Measurements from ENCODE around the gene CYBA. TPM values are rescaled to one million over a fixed set of nuclear protein-coding genes. Genes with fewer than 3 reads are reported as not detected.

Gene CYBA
- total and polyA plus RNA-seq, 2 of the 13 experiments (the other 11 are each of a cell fraction or from before 2014, with no cell fraction given), result 196 to 250 TPM

DNA sequence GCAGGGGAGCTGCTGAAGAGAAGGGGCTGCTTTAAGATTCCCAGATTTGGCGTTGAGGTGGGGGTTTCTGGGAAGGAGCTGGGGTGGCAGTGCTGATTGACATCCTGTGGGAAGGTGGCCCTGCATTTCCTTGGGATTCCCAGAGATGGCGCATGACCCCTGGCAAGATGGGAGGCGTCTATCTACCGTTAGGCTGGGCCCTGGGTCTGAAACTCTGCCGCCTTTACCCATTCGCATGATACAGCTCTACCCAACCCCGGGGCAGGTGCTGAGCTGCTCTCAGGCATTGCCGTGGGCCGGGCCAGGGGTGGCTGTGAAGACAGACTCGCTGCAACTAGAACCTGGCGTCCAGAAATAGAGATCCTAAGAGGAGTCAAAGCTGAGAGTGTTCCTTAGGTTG is 21.9 kb upstream of the CYBA start:
- peak; percentile 58 for FAIRE-seq

More for the DNA sequence above, 21.9 kb upstream of the CYBA start:
- Histone ChIP-seq H2AFZ (ENCODE audit: low read length) (no peak overlapping the region), H3K36me3 (replicated peaks in 1 of 2; ENCODE audit: control insufficient read depth in 1 of 2, insufficient read depth in 2 of 2, low read length in 2 of 2) (no peaks in the 10 kb centered on the region; a peak in 1 of 5 replicates), H3K27ac (ENCODE audit: extremely low read length, insufficient read depth, low read length) (no peak overlapping the region), H3K9me3 (ENCODE audit: low read length) (no peaks in the 10 kb centered on the region), H3K4me1 (ENCODE audit: insufficient read depth, low read length) (no peaks in the 10 kb centered on the region), H3K27me3 (ENCODE audit: control insufficient read depth in 1 of 2, insufficient read depth in 2 of 2, low read length in 2 of 2) (no peaks in the 10 kb centered on the region), H3K4me3 (replicated peaks in 1 of 3; ENCODE audit: insufficient read depth in 1 of 3, low read depth in 2 of 3, low read length in 3 of 3) (no peak overlapping the region), H3K9ac (ENCODE audit: insufficient read depth, low read depth, low read length) (no peak overlapping the region), H4K20me1 (ENCODE audit: insufficient read depth, low read length) (no peaks in the 10 kb centered on the region), H3K79me2 (ENCODE audit: insufficient read depth, low read length) (no peaks in the 10 kb centered on the region), H3K4me2 (ENCODE audit: low read depth, low read length) (no peak overlapping the region)
- ChIA-PET POLR2A (interaction anchor here (1.2 kb wide), 1 partner anchor 23 kb away, joined by 4 read pairs; the partner anchor contains the start of gene CYBA), CTCF (ENCODE audit: low intra/inter-chr PET ratio, low total read pairs) (no interaction called here)
- BruUV-seq (replicated peaks), result no TSS peak
- ATAC-seq (peak; percentile 33), DNase-seq (ENCODE audit: low spot score) (no peak)
- WGBS (ENCODE audit: low lambda C conversion rate), result 75% methylated on average over 5 of the region's 11 CpGs
- in situ Hi-C loops (cut with HindIII; ENCODE audit: extremely low pct_ligation_motif_present, low pct_unique_long_range_greater_than_20kb) (no loop called here), intact Hi-C loops (cut with micrococcal nuclease; ENCODE audit: unreplicated experiment) (no loop called here)
- no peak for TF ChIP-seq TCF7L2 (IDR thresholded peaks at IDR 0.05; ENCODE audit: low read depth, low read length)
- TF ChIP-seq RCOR2 (CRISPR knock-in tag; IDR thresholded peaks at IDR 0.05), result no peak
- no peak for TF ChIP-seq E2F2 (CRISPR knock-in tag; IDR thresholded peaks at IDR 0.05; ENCODE audit: borderline replicate concordance)
- TF ChIP-seq, protein P1, sequence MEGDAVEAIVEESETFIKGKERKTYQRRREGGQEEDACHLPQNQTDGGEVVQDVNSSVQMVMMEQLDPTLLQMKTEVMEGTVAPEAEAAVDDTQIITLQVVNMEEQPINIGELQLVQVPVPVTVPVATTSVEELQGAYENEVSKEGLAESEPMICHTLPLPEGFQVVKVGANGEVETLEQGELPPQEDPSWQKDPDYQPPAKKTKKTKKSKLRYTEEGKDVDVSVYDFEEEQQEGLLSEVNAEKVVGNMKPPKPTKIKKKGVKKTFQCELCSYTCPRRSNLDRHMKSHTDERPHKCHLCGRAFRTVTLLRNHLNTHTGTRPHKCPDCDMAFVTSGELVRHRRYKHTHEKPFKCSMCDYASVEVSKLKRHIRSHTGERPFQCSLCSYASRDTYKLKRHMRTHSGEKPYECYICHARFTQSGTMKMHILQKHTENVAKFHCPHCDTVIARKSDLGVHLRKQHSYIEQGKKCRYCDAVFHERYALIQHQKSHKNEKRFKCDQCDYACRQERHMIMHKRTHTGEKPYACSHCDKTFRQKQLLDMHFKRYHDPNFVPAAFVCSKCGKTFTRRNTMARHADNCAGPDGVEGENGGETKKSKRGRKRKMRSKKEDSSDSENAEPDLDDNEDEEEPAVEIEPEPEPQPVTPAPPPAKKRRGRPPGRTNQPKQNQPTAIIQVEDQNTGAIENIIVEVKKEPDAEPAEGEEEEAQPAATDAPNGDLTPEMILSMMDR (CRISPR knock-in tag; IDR thresholded peaks at IDR 0.05), result peak; percentile 46
- TF ChIP-seq GPN1 (CRISPR knock-in tag; IDR thresholded peaks at IDR 0.05; ENCODE audit: borderline replicate concordance), result no peak
- TF ChIP-seq ZNF841 (CRISPR knock-in tag; IDR thresholded peaks at IDR 0.05; ENCODE audit: borderline replicate concordance), result no peak
- 0 out of 2 replicates have a peak, but pooled peaks have one; percentile 25 for TF ChIP-seq PCBP1 (IDR thresholded peaks at IDR 0.05; ENCODE audit: borderline replicate concordance, low read depth, low read length)
- TF ChIP-seq, protein P2, sequence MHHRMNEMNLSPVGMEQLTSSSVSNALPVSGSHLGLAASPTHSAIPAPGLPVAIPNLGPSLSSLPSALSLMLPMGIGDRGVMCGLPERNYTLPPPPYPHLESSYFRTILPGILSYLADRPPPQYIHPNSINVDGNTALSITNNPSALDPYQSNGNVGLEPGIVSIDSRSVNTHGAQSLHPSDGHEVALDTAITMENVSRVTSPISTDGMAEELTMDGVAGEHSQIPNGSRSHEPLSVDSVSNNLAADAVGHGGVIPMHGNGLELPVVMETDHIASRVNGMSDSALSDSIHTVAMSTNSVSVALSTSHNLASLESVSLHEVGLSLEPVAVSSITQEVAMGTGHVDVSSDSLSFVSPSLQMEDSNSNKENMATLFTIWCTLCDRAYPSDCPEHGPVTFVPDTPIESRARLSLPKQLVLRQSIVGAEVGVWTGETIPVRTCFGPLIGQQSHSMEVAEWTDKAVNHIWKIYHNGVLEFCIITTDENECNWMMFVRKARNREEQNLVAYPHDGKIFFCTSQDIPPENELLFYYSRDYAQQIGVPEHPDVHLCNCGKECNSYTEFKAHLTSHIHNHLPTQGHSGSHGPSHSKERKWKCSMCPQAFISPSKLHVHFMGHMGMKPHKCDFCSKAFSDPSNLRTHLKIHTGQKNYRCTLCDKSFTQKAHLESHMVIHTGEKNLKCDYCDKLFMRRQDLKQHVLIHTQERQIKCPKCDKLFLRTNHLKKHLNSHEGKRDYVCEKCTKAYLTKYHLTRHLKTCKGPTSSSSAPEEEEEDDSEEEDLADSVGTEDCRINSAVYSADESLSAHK (CRISPR knock-in tag; IDR thresholded peaks at IDR 0.05; ENCODE audit: borderline replicate concordance), result no peak
- TF ChIP-seq, protein P3, sequence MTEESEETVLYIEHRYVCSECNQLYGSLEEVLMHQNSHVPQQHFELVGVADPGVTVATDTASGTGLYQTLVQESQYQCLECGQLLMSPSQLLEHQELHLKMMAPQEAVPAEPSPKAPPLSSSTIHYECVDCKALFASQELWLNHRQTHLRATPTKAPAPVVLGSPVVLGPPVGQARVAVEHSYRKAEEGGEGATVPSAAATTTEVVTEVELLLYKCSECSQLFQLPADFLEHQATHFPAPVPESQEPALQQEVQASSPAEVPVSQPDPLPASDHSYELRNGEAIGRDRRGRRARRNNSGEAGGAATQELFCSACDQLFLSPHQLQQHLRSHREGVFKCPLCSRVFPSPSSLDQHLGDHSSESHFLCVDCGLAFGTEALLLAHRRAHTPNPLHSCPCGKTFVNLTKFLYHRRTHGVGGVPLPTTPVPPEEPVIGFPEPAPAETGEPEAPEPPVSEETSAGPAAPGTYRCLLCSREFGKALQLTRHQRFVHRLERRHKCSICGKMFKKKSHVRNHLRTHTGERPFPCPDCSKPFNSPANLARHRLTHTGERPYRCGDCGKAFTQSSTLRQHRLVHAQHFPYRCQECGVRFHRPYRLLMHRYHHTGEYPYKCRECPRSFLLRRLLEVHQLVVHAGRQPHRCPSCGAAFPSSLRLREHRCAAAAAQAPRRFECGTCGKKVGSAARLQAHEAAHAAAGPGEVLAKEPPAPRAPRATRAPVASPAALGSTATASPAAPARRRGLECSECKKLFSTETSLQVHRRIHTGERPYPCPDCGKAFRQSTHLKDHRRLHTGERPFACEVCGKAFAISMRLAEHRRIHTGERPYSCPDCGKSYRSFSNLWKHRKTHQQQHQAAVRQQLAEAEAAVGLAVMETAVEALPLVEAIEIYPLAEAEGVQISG (CRISPR knock-in tag; IDR thresholded peaks at IDR 0.05), result no peak
